CD4-positive, alpha-beta T cell treated with Interleukin-15 for 1 hour (primary cell): ENCODE measurements around the gene LYPD5.

ENCODE experiments used
- DNase-seq: peaks from one replicate; pipeline ENCODE4 v3.0.0-alpha.2; 2020

The LYPD5 gene

DNA sequence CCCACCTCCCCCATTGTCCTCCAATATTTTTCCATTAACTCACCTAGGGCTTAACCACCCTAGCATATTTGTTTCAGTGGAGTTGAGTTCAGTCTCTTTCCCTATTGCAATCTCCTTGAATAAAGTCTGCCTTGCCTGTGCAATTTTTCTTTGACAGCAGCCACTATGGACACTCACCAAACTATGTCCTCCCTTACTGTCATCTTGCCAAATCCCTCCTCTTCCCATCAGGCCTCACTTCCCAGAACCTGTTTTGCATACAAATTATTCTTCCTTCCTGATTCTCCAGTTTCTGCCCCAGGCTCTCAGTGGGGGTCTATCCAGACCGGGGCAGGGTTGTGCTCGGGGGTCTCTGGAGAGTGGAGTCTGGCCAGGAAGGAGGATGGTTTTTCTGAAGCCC is 2.2 kb upstream of the LYPD5 start:
- no peak for DNase-seq

DNA sequence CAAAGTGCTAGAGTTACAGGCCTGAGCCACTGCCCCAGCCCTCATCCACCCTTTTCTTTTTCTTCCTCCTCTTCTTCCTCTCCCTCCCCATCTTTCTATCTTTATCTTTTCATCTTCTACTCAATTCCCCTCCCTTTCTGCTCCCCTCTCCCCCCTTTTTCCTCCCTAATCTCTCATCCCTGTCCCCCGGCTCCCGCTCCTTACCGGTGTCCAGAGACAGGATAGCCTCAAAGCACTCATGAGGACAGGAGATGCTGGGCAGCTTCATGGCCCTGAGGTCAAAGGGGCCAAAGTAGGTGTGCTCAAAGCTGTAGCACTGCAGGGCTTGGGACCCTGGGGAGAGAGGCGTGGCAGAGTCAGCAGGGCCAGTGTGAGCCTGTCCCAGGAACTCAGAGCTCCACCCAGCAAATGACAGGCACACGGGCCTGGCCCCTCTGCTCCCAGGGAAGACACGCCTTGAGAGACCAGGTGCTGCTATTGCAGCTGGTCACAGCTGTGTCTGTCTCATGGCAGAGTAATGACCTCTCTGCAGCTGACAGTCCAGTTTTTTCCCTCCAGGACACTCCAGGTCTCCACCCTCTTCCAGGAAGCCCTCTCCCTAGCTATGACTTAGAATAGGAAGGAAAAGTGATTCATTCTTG is 2.6 kb downstream of the LYPD5 start:
- no peak for DNase-seq

DNA sequence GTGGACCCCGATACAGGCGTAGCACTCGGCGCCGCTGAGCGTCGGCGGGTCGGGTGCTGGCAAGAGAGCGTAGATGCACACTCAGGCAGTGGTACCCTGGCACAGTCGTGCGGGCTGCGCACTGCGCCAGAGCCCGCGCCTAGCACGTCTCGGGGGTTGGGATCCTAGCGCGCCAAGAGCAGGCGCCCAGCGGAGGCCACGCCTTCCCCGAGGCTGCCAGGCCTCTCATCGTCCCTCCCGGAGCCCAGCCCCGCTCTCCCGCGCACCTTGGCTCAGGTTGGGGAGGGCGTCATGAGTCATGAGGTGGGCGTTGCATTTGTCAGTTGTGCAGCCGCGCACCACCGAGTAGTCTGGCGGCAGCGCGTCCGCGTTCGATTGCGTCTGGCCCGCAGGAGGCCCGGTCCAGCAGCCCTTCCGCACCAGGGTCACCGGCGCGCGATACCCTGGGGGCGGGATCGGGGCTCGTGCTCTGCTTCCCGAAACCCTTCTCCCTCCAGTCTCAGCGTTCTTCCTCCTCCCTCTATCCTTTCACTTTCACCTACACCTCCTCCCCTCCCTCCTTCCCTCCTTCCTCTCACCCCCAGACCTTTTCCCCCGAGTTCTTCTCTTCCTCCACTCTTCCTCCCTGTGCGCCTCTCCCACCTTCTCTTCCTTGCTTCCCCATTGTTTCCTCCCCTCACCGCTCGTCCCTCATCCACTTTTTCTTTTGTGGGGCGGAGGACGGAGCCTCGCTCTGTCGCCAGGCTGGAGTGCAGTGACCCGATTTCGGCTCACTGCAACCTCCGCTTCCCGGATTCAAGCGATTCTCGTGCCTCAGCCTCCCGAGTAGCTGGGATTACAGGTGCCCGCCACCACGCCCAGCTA is 3.5 kb downstream of the LYPD5 start:
- DNase-seq, result peak; percentile 24

DNA sequence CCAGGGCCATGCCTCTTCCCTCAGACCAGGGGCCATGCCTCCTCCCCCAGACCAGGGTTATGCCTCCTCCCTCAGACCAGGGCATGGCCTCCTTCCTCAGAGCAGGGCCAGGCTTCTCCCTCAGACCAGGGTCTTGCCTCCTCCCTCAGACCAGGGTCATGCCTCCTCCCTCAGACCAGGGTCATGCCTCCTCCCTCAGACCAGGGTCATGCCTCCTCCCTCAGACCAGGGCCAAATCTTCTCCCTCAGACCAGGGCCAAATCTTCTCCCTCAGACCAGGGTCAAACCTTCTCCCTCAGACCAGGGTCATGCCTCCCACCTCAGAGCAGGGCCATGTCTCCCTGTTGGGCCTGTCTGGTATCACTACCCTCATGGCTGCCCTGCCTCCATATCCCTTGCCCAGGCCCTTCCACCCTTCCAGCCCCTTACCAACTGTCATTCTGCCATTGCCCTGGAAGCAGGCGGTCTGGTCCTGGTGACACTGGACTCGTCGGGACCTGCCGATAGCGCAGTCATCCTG is 4.2 kb downstream of the LYPD5 start:
- no peak for DNase-seq

DNA sequence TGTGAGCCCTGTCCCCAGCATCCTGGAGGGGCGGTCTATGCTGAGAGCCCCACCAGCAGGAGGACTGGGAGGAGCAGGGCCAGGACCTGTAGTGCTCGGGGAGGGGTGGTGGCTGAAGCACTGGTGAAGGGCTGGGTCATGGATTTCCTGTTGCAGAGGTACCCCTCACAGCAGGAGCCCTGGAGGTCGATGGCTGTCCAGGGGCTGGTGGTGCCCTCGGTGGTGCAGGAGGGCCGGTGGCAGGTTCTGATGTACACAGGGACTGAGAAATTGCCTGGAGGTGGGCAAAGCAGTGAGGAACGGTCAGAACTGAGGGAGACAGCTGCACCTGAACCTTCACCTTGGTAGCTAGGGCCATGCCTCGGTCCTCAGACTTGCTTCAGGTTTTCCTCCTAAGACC is 4.7 kb downstream of the LYPD5 start:
- DNase-seq, result no peak

DNA sequence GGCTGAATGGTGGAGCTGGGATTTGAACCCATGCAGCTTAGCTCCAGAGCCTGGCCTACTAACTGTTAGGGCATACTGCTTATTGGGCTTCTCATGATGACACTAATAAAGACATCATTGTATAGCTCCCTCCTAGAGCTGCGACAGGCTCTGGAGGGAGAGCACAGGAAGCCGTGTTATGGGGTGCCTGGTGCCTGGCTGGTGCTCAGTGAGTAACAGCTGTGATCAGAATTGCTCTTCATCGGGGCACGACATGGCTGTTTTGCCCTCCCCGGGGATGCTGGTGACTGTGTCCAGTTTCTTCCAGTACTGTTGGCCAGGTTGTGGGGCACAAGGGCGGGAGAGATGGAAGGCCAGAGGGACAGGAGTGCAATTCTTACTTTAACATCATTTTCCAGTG is 5.1 kb downstream of the LYPD5 start:
- DNase-seq, result no peak

DNA sequence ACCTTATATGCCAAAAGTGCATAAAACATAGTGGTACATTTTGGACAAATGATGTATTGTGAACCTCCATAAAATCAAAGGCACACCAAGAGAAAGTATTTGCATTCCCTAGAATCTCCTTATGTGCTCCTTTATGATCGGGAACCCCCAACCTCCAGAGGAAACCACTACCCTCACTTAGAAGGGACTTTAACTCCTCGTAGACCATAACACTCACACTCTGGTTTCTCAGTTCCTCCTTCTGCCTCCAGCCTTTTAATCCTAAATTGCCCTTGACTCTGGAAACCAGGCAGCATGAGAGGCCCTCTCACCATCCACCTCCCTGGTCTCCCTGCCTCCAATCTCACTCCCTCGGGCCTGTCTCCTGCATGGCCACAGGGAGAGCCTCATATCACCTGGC is 11.7 kb downstream of the LYPD5 start:
- DNase-seq, result no peak

DNA sequence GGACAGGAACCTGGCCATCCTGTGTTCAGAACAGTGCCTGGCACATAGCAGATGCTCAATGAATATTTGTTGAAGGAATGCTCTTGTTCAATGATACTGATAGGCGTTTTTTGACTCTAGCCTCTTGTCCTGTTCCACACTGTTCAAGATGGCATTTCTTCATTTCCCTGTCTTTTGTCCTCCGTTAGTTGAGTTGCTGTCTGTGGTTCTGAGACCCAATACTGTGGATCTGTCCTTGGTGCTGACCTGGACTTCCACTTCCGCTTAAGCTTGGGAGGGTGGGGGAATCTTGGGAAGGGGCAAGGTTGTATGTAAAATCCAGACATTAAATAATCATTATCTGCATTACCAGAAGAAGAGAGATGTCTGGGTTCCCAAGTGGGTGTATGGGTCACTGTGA is 13.2 kb downstream of the LYPD5 start:
- no peak for DNase-seq

DNA sequence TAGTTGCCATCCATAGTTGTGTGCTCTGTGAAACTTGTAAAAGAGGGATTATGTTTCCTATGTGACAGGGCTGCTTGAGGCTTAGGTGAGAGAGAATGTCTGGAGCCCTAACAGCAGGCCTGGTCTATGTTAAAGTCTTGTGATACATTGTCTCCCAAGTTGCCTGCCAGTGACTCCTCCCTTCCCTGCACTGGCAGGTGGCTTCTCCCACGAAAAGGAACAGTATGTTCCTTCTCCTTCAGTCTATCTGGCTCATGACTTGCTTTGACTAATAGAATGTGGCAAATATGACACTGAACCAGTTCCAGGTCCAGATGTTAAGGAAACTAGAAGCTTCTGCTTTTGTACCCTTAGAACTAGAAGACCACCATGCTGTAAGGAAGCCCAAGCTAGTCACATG is 15.6 kb downstream of the LYPD5 start:
- no peak for DNase-seq

DNA sequence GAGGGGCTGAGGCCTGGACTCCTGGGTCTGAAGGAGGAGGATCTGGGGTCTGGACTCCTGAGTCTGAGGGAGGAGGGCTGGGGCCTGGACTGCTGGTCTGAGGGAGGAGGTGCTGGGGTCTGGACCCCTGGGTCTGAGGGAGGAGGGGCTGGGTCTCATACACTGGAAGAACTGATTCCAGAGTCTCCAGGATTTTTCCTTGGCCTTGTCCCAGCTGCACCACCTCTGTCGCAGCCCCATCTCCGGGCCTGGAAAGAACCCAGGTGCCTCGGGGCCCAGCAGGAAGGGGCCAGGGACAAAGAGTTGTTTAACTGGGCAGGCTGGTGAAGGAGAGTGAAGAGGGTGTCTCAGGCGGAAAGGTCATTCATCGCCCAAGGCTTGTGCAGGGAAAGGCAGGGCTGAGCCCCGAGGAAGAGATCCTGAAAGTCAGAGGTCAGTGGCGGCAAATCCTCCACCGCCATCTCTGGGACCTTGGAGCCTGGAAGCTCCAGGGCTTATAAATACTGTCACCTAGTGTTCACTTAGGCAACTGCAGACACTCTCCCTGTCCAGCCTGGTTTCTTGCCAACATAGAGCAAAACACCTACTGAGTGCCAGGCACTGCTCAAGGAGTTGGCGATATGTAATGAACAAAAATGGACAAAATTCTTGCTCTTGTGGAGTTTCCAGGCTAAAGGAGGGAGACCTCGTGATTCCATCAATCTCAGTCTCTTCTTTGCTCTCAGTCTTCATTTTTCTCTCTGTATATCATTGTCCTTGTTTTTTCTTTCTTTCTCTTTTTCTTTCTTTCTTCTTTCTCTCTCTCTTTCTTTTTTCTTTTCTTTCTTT is 17.1 kb downstream of the LYPD5 start:
- peak; percentile 63 for DNase-seq

DNA sequence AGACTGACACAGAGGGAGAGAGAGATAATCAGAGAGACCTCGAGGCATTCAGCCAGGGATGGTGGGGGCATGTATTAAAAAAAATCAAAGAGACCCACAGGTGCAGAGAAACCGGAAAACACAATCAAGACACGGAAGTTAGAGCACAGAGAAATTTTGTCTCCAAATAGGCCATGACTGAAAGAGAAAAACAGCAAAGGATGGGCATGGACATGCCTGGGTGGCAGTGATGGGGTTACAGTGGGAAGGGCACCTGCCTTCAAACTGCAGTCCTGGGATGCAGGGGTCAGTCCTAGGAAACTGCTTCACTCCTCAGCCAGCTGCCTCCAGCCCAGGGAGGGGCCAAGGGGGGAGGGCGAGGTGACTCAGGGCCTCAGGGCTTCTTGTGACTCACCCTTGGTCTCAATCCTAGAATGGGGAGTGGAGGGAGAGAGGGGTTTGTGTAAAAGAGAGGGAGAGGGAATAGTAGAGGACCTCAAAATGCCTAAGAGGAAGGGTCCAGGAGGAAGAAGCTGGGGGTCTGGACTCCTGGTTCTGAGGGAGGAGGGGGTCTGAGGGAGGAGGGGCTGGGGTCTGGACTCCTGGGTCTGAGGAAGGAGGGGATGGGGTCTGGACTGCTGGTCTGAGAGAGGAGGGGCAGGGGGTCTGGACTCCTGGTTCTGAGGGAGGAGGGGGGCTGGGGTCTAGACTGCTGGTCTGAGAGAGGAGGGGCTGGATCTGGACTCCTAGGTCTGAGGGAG is 17.8 kb downstream of the LYPD5 start:
- peak; percentile 65 for DNase-seq

DNA sequence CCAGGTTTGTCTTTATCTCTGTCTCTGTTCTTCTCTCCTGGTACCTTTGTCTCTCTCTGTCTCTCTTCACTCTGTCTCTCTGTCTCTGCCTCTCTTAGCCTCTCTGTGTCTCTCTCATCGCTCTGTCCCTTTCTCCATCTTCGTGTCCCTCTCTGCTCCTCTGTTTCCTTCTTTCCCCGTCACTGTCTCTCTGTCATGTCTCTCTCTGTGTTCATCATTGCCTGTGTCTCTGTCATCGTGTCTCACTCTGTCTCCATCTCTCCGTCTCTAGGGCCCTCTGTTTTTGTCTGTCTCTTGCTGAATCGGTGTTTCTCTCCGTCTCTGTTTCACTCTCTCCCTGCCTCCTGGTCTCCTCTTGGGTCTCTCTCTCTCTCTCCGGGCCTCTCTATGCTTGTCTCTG is 18.6 kb downstream of the LYPD5 start:
- DNase-seq, result no peak

DNA sequence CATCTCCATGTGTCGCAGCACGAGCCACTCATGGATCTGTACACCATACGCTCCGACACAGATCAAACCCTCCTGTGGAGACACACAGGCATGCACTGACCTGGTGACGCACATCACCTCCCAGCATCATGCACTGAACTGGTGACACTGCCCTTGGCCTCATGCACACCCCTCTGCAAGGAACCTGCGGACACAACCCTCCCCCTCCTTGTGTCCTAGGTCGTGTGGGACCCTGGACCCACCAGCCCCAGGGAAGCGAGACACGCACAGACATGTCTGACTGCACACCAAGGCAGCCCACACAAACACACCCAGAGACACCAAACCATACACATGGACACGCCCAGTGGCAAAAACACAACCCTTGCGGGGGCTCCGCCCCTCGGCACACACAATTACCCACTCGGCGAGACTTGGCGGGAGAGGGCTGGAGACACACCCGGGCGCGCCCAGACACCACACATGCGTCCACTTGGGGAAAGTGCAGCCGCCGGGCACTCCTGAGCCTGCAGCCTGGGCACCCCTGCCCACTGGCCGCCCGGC is 19.5 kb downstream of the LYPD5 start:
- DNase-seq, result peak; percentile 36

DNA sequence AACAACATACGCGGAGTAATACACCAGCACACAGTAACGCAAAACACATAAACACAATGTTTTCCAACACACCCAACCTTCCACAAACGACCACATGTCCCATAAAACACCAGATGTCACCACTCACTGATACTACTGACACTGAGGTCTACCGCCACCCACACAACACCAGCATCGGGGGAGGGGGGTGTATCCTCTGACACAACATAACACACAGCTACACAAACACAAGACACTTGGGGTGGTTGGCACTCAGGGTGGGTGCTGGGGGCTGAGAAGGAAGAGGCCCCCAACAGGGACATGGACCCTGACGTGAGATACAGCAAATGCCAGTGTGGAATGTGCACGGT is 20.0 kb downstream of the LYPD5 start:
- no peak for DNase-seq

DNA sequence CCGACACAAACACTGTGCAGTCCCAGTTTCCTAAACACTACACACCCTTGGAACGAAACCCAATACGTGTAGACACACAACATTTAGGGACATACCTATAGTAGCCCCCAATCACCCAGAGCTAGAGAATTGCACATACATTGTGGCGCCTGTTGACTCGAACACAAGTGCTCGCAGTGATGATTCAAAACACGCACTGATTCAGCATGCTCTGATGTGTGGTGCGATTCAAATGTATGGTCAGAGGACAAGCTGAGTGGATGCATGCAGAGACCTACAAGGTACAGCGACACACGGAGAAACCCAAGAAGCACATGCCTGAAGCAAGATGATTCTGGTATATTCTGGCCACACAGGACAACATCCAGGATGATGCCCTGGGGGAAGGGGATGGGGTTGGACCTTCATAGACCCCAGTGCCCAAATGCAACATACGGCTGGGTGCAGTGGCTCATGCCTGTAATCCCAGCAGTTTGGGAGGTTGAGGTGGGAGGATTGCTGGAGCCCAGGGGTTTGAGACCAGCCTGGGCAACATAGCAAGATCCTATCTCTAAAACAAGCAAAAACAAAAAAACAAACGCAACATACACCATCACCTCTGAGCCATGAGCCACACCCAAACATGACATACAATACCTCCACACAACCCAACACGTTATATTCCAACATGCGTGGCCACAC is 20.5 kb downstream of the LYPD5 start:
- DNase-seq, result no peak

DNA sequence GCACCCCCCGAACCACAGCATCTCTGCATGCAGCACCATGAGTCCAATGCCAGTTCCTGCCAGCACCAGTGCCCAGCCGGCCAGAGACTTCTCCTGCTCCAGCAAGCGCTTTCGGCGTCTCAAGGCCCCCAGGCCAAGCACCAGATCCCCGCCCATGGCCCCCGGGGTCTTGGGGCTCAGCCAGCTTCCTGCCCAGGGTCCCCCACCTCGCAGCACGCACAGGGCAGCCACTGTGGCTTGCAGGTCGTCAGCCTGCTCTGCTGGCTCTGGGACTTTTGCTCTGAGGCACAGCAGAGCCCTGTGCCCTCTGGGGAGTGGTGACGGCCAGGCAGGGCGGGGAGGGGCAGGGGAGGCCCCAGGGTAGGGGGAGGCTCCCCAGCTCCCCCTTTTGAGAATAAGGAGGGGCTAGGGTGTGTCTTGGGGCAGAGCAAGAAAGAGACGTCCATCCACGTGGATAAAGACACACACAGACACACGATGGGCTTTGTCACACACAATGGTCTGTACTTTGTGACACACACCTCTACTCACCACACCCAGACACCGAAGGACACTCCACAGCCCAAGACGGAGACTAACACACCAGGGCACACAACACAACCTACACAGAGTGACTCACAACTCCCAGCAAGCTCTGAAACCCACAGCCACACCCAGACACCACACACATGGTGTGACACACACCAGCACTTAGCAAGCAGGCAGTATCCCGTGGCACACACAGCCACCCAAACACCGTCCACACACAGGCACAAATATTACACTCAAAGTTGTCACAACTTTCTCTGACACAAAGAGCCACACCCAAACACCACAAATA is 21.3 kb downstream of the LYPD5 start, which contains the start of gene KCNN4:
KCNN4 (minus strand) TSS at position 268 of the 820 bp plus-strand sequence; CDS start at position 156, 112 bp downstream.
- DNase-seq, result peak; percentile 80

DNA sequence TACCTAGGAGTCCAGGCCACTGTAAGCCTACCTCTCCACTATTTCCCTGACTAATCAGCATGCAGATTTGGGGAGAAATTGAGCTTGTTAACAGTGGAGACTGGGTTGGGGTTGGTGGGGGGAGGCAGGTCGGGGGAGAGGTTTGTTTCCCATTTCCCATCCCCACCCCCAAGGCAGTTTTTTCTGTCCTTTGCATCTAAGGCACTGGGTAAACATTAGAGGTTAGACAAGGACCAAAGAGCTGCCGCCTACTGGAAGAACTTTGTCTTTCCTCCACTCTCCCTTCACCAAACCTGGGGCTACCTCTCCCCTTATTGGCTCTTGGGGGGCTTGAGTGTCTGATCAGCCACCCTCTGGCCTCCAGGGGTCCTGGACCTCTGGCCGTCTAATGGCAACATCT is 22.4 kb downstream of the LYPD5 start:
- no peak for DNase-seq

DNA sequence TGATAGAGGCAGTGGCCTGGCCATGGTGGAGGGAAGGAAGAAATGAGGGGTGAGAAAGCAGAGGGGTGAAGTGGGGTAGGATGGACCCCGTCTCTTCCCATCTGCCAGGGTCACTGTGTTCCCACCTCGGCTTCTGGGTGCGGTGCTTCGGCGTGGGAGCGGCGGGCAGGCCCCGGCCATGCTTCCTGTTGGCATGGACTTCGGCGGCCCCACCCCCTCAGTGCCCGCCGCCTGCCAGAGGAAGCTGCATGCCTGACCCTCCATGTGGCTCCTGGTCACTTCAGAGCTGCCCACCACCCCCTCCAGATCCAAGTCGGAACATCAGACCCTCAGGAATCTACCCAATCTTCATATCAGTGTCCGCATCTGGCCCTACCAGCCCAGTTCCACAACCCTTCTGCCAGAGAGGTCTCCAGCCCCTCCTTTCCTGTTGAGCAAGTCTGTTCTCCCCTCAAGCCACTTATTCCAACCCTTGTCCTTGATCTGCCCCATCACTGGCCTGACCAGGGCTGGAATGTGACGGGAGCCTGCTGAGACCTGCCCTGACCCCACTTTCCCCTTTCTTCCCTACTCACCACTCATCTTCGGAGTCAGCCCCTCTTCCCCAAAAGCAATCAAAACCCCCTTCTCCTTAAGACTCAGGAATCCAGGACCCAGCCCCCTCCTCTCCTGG is 23.0 kb downstream of the LYPD5 start:
- peak; percentile 28 for DNase-seq

DNA sequence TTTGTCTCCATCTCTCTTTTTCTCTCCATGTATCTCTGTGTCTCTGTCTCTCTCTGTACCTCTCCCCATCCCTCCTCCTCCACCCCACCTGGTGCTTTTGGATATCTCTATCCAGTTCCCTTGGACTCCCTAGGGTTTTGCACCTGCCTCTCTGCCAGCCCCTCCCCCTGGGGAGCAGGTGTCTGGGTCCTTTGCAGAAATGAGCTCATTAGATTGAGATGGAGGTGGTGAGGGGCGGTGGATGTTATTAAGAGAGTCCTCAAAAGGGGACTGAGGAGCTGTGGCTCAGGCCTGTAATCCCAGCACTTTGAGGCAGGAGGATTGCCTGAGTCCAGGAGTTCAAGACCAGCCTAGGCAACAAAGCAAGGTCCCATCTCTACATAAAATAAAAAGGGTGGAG is 23.6 kb downstream of the LYPD5 start:
- DNase-seq, result no peak

DNA sequence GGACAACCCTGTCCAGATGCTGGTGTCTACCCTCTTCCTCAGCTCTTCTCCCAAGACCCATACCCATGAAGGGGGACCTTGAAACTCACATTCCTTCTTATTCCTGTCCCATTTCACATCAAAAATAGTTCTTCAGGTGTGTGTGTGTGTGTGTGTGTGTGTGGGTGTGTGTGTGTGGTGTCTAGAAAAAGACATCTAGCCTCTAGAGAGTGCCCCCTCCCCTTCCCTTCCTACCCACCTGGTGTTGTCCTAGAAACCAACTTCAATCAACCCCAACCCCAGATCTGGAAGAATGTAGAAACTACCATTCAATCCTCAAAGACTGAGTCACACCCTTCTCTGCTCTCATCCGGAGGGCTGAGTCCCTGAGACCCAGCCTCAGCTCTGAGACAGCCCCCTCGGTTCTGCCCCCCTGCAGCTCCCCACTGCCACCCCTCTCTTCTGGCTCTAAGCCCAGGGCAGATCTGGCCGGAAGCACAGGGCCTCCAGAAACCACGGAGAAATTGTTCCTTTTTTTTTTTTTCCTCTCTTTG is 25.0 kb downstream of the LYPD5 start:
- peak; percentile 70 for DNase-seq
